NCI-H1105 (cell line): Measurements from ENCODE around the gene LRRC31.

Experiments
- DNase-seq: peaks from one replicate; lab custom pipeline; 2025; lab: John Stamatoyannopoulos, UW

The LRRC31 gene

GRCh38 chr3:169869484-169870220, at the start of gene LRRC31:
Gene LRRC31, minus strand, starts transcription at chr3:169869935. Its CDS starts 128 bp downstream, at chr3:169869807.
- DNase-seq: peak; percentile 61

GRCh38 chr3:169914321-169914720, 44.6 kb upstream of the LRRC31 start:
- no peak for DNase-seq

- no peak for DNase-seq
Measured at GRCh38 chr3:169913323-169913722, 43.6 kb upstream of the LRRC31 start.

GRCh38 chr3:169911272-169911671, 41.5 kb upstream of the LRRC31 start, which contains the start of gene SAMD7:
Gene SAMD7, plus strand, starts transcription at chr3:169911572. Its CDS starts 7,927 bp downstream, at chr3:169919499.
- no peak for DNase-seq

- DNase-seq: no peak
Measured at GRCh38 chr3:169907944-169908343, 38.2 kb upstream of the LRRC31 start.

- DNase-seq: no peak
Measured at GRCh38 chr3:169907476-169907875, 37.7 kb upstream of the LRRC31 start.

GRCh38 chr3:169905404-169905803, 35.7 kb upstream of the LRRC31 start:
- no peak for DNase-seq

- DNase-seq: no peak
Measured at GRCh38 chr3:169901453-169901852, 31.7 kb upstream of the LRRC31 start.

GRCh38 chr3:169897284-169897683, 27.5 kb upstream of the LRRC31 start:
- DNase-seq: no peak

GRCh38 chr3:169895072-169895471, 25.3 kb upstream of the LRRC31 start:
- DNase-seq: no peak

GRCh38 chr3:169894110-169894509, 24.4 kb upstream of the LRRC31 start:
- DNase-seq: no peak

- DNase-seq: no peak
Measured at GRCh38 chr3:169891886-169892285, 22.2 kb upstream of the LRRC31 start.

- DNase-seq: no peak
Measured at GRCh38 chr3:169886671-169887070, 16.9 kb upstream of the LRRC31 start.

GRCh38 chr3:169880576-169881250, 11.0 kb upstream of the LRRC31 start:
- DNase-seq: no peak

- no peak for DNase-seq
Measured at GRCh38 chr3:169879845-169880575, 10.3 kb upstream of the LRRC31 start.

- DNase-seq: no peak
Measured at GRCh38 chr3:169879013-169879557, 9.3 kb upstream of the LRRC31 start.

GRCh38 chr3:169871129-169871886, 1.6 kb upstream of the LRRC31 start:
- DNase-seq: no peak

GRCh38 chr3:169868369-169868768, 1.4 kb downstream of the LRRC31 start:
- no peak for DNase-seq

- DNase-seq: no peak
Measured at GRCh38 chr3:169867584-169868210, 2.0 kb downstream of the LRRC31 start.

- DNase-seq: no peak
Measured at GRCh38 chr3:169865176-169865767, 4.5 kb downstream of the LRRC31 start.

GRCh38 chr3:169864270-169864669, 5.5 kb downstream of the LRRC31 start:
- no peak for DNase-seq
